HAP-1 (cell line): ENCODE measurements around the gene USP30.
"Not testable (repeated sequence)": the region's sequence is repeated elsewhere in the genome, so short reads cannot be mapped to it uniquely, and the experiment has no call there.

Source experiments
- DNase-seq, 2 experiments: peaks; one replicate each; pipeline ENCODE4 v3.0.0-alpha.2; 2016 to 2020; ENCODE audit warnings: low spot score in 2 of 2
- H3K27me3 ChIP-seq: fragments of 250-450 bp; sonication (Bioruptor Pico); 2 replicates; pipeline ENCODE4 v1.5.1; 2020; ENCODE audit warnings: low read depth, mild to moderate bottlenecking, moderate library complexity
- H3K36me3 ChIP-seq: fragments of 250-450 bp; sonication (Bioruptor Pico); replicated peaks from 2 replicates; pipeline ENCODE4 v1.5.1; 2020; ENCODE audit warnings: mild to moderate bottlenecking
- H3K4me1 ChIP-seq: fragments of 250-450 bp; sonication (Bioruptor Pico); 2 replicates; pipeline ENCODE4 v1.5.1; 2020; ENCODE audit warnings: mild to moderate bottlenecking
- H3K4me3 ChIP-seq: fragments of 250-450 bp; sonication (Bioruptor Pico); 2 replicates; pipeline ENCODE4 v1.5.1; 2020; ENCODE audit warnings: mild to moderate bottlenecking, moderate library complexity
- H3K9me3 ChIP-seq: fragments of 250-450 bp; sonication (Bioruptor Pico); 2 replicates; pipeline ENCODE4 v1.5.1; 2020; ENCODE audit warnings: mild to moderate bottlenecking, moderate library complexity
- in situ Hi-C: fragments of 300-500 bp; cut with MboI; formaldehyde crosslinking; loops from 3 replicates; pipeline ENCODE4 v1.14.3; 2020; ENCODE audit warnings: low sequenced_read_pairs, inconsistent platforms, mixed read lengths

Gene USP30, protein sequence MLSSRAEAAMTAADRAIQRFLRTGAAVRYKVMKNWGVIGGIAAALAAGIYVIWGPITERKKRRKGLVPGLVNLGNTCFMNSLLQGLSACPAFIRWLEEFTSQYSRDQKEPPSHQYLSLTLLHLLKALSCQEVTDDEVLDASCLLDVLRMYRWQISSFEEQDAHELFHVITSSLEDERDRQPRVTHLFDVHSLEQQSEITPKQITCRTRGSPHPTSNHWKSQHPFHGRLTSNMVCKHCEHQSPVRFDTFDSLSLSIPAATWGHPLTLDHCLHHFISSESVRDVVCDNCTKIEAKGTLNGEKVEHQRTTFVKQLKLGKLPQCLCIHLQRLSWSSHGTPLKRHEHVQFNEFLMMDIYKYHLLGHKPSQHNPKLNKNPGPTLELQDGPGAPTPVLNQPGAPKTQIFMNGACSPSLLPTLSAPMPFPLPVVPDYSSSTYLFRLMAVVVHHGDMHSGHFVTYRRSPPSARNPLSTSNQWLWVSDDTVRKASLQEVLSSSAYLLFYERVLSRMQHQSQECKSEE

DNA sequence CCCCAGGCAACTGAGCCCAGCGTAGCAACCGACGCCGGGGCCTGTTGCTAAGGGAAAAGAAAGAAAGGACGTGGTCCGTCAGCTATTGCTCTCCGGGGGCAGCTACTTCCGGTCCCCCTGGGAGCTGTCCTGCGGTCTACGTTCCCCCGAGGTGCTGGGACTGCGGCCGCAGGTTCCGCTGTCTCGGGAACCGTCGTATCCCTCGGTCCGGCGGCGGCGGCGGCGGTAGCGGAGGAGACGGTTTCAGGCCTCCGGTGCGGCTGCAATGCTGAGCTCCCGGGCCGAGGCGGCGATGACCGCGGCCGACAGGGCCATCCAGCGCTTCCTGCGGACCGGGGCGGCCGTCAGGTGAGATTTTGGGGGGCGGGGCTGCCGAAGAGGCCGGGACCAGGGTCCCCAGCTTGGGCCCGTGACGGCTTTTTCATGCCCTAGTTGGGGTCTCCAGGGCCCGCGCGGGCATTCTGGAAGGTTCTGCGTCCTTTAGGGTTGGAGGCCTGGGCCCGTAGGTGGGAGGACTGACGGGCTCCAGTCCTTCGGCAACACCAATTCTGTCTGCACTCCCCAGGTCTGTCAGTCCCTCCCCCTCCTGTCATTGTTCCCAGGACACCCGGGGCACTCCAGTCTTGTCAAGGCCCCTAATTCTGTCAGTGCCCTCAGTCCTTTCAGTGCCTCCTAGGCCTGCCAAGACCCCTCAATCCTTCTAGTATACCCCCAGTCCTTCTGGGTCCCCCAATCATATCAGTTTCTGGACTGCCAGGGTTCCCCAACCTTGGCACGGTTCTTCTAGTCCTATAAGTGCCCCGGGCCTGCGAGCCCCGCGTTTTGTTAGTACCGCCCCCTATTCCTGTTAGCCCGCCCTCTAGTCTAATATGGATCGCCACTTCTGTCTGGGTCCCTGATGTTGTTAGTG, at the start of gene USP30:
Gene USP30 (plus strand): TSS at position 163 of the 910 bp plus-strand sequence. CDS start 103 bp downstream, at position 266.
- H3K4me3 ChIP-seq = peak within 1 kb of the TSS; percentile 98
- no peaks in the 10 kb centered on the region for H3K9me3 ChIP-seq
- H3K27me3 ChIP-seq = no peaks in the 10 kb centered on the region
- peak; percentile 74 to 89 for DNase-seq
- H3K36me3 ChIP-seq = 0 out of 2 replicates have a peak, but pooled peaks cover 4% of the 10 kb centered on the region
- H3K4me1 ChIP-seq = peaks cover 8% of the 10 kb centered on the region; the same call in 1 of the 2 replicates
- in situ Hi-C loops = no loop called here

- no peak for DNase-seq
- in situ Hi-C loops = no loop called here
- no peaks in the 10 kb centered on the region for H3K4me1 ChIP-seq
- H3K27me3 ChIP-seq = peaks cover 3% of the 10 kb centered on the region
- no peaks in the 10 kb centered on the region for H3K9me3 ChIP-seq
- no peaks in the 10 kb centered on the region for H3K36me3 ChIP-seq
- H3K4me3 ChIP-seq = no peak overlapping the region
Observed at GRCh38 chr12:109004017-109004416, 48.4 kb upstream of the USP30 start.

DNA sequence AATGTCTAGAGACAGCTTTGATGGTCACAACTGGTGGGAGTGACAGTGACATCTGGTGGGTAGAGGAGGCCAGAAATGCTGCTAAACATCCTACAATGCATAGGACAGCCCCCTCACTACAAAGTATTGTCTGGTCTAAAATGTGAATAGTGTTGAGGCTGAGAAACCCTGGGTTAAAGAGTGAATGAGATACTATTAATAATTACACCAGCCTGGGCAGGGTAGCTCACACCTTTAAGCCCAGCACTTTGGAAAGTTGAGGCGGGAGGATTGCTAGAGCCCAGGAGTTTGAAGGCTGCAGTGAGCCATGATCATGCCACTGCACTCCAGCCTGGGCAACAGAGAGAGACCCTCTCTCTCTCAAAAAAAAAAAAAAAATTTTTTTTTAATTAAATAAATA, 42.6 kb upstream of the USP30 start:
- in situ Hi-C loops = no loop called here

DNA sequence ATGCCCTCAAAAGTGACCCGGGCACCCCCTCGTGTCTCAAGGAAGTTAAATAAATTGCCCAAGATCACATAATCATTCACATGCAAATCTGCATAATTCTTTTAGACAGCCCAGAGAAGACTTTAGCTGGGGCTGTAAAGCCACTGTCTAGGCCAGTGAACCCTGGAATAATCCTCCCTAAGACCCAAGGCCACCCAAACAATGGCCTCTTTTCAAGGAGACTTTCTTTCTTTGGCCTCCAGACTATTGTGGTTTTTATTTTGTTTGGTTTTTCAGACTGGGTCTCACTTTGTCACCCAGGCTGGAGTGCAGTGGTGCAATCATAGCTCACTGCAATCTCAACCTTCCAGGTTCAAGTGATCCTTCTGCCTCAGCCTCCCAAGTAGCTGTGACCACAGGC, 42.1 kb upstream of the USP30 start:
- H3K27me3 ChIP-seq = no peaks in the 10 kb centered on the region; the same call in none of the 2 replicates
- no peaks in the 10 kb centered on the region for H3K9me3 ChIP-seq
- in situ Hi-C loops = no loop called here
- peaks cover 4% of the 10 kb centered on the region for H3K4me1 ChIP-seq
- peak; percentile 59 to 84 for DNase-seq
- no peak overlapping the region for H3K4me3 ChIP-seq
- H3K36me3 ChIP-seq = no peaks in the 10 kb centered on the region

More for the DNA sequence above, 42.6 kb upstream of the USP30 start:
- no peak overlapping the region for H3K4me3 ChIP-seq
- no peaks in the 10 kb centered on the region for H3K36me3 ChIP-seq
- no peaks in the 10 kb centered on the region; the same call in none of the 2 replicates for H3K27me3 ChIP-seq
- H3K4me1 ChIP-seq = peaks cover 4% of the 10 kb centered on the region
- no peaks in the 10 kb centered on the region for H3K9me3 ChIP-seq
- DNase-seq = no peak

DNA sequence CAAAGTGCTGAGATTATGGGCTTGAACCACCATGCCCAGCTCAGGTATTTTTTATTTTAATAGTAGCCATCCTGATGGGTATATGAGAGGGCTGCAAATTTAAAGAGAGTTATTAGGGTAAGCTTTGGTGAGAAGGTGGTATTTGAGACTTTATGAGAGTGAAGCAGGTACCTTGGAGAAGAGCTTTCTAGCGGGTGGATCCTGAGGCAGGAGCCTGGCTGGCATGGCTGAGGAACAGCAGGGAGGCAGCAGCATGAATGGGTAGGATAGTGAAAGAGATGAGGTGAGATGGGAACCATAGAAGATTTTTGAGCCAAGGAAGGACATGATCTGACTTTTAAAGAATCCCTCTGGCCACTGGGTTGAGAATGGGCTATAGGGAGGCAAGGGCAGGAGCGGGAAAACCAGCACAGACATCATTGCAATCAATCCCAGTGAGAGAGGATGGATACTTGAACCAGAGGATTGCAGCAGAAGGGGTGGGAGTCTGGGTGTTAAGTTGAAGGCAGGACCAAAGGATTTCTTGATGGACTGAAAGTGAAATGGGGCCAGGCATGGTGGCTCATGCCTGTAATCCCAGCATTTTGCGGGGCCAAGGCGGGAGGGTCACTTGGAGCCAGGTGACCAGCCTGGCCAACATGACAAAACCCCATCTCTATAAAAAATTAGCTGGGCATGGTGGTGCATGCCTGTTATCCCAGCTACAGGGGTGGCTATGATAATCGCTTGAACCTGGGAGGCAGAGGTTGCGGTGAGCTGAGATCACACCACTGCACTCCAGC, 37.2 kb upstream of the USP30 start:
- peaks cover 4% of the 10 kb centered on the region; the same call in 1 of the 2 replicates for H3K4me1 ChIP-seq
- H3K36me3 ChIP-seq = no peaks in the 10 kb centered on the region
- no peaks in the 10 kb centered on the region for H3K9me3 ChIP-seq
- in situ Hi-C loops = no loop called here
- peaks cover 3% of the 10 kb centered on the region for H3K27me3 ChIP-seq
- DNase-seq = no peak
- H3K4me3 ChIP-seq = no peak overlapping the region

DNA sequence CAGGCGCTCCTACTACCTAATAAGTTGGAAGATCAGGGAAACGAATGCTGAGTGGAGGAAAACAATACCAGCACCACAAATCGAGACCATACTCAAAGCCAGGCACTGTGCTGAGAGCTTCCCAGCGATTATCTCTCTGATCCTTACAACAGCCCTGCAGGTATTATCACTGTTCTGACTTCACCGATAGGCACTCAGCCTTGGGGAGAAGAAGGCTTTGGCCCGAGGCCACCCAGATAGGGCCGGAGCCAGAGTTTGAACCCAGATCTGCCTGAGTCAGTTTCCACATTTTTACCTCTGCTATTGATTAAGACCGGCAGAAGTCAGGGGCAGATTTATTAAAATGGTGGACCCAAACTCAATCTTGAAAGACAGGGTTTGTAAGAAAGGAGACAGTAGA, 36.4 kb upstream of the USP30 start:
- DNase-seq = no peak
- Histone ChIP-seq H3K4me3 (no peak overlapping the region), H3K27me3 (peaks cover 3% of the 10 kb centered on the region), H3K9me3 (no peaks in the 10 kb centered on the region), H3K4me1 (no peaks in the 10 kb centered on the region), H3K36me3 (no peaks in the 10 kb centered on the region)
- in situ Hi-C loops = no loop called here

- DNase-seq = no peak
- Histone ChIP-seq H3K27me3 (peaks cover 3% of the 10 kb centered on the region; the same call in 1 of the 2 replicates), H3K4me3 (no peak overlapping the region), H3K9me3 (no peaks in the 10 kb centered on the region), H3K36me3 (no peaks in the 10 kb centered on the region), H3K4me1 (no peaks in the 10 kb centered on the region)
- in situ Hi-C loops = no loop called here
Observed at GRCh38 chr12:109016978-109017377, 35.4 kb upstream of the USP30 start.

GRCh38 chr12:109018296-109018695, 34.1 kb upstream of the USP30 start:
- H3K9me3 ChIP-seq = no peaks in the 10 kb centered on the region
- 0 out of 2 replicates have a peak, but pooled peaks cover 3% of the 10 kb centered on the region for H3K27me3 ChIP-seq
- in situ Hi-C loops = no loop called here
- no peak for DNase-seq
- H3K36me3 ChIP-seq = no peaks in the 10 kb centered on the region
- no peak overlapping the region for H3K4me3 ChIP-seq
- no peaks in the 10 kb centered on the region for H3K4me1 ChIP-seq

DNA sequence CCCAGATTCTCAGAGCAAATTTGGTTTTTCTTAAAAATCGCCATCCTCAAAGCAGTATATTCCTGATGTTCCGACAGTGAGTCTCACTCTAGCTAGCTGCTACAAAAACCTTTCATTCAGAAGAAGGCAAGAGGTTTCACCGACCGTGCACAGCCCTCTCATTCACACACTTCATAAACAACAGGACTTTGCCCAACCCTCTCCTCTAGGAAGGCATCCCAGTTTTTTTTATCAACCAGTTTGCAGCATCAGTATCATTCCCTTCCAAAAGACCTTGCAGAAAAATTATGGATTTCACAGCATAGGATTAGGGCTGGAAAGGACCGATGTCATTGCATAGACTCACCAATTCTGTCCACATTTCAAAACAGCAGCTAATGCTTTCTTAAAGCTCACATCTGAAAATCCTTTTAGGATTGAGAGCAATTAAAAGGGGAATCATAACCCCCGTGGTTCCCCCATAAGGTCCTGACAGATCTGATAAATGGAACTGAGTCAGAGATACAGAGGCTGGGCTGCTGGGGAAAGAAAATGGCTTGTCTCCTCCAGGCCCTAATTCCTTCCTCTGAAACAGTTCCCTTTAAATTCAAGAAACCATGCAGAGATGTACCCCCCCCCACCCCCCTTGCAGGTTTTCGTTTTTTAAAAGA, 32.1 kb upstream of the USP30 start:
- Histone ChIP-seq H3K4me3 (no peak overlapping the region), H3K36me3 (no peaks in the 10 kb centered on the region), H3K4me1 (no peaks in the 10 kb centered on the region), H3K9me3 (no peaks in the 10 kb centered on the region), H3K27me3 (0 out of 2 replicates have a peak, but pooled peaks cover 3% of the 10 kb centered on the region)
- in situ Hi-C loops = no loop called here
- no peak for DNase-seq

DNA sequence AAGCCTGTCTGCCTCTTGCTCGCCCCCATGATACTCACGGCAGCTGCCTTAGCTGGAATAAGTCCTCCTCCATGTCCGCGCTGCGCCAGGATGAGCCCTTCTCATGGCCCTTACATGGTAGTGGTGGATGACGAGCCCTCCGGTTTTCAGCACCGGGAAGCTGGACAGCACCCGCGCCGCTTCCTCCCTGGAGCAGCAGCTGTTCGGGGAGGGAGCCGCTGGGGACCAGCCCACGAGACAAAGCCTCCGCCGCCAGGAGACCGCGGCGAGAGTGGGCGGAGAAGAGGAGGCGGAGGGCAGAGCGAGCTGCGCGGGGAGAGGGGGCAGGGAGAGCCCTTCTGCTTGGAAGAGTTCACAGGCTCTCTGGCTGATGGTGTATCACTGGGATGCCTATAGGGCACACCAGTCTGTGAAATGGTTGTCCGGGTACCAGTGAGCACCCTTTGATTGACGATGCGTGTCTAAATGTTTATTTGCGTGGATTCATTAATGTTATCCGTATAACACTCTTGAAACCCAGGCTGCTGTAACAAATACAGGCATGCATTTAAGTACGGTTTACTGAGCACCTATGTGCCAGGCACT, 31.5 kb upstream of the USP30 start, which contains the start of gene SVOP:
Gene SVOP (minus strand): TSS at position 273 of the 585 bp plus-strand sequence. CDS start 200 bp downstream, at position 73.
- DNase-seq = peak; percentile 70 to 91
- 0 out of 2 replicates have a peak, but pooled peaks cover 3% of the 10 kb centered on the region for H3K27me3 ChIP-seq
- in situ Hi-C loops = no loop called here
- no peaks in the 10 kb centered on the region for H3K4me1 ChIP-seq
- no peak within 1 kb of the TSS for H3K4me3 ChIP-seq
- H3K36me3 ChIP-seq = no peaks in the 10 kb centered on the region
- no peaks in the 10 kb centered on the region for H3K9me3 ChIP-seq

- no peak overlapping the region for H3K4me3 ChIP-seq
- H3K9me3 ChIP-seq = no peaks in the 10 kb centered on the region
- no peak for DNase-seq
- H3K27me3 ChIP-seq = 0 out of 2 replicates have a peak, but pooled peaks cover 7% of the 10 kb centered on the region
- no peaks in the 10 kb centered on the region for H3K36me3 ChIP-seq
- H3K4me1 ChIP-seq = no peaks in the 10 kb centered on the region
- in situ Hi-C loops = no loop called here
Observed at GRCh38 chr12:109027767-109028166, 24.6 kb upstream of the USP30 start.

DNA sequence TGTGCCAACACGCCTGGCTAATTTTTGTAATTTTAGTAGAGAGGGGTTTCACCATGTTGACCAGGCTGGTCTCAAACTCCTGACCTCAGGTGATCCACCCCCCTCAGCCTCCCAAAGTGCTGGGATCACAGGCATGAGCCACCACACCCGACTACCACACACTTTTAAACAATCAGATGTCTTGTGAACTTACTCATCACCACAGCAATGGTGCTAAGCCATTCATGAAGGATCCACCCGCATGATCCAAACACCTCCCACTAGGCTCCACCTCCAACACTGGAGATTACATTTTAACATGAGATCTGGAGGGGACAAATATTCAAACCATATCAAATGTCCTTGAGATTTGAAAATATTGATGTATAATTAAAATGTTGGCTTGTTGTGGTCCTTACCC, 23.8 kb upstream of the USP30 start:
- H3K27me3 ChIP-seq = not testable (repeated sequence)

More for the DNA sequence above, 23.8 kb upstream of the USP30 start:
- H3K36me3 ChIP-seq, H3K4me3 ChIP-seq, in situ Hi-C loops, H3K9me3 ChIP-seq, DNase-seq, H3K4me1 ChIP-seq: not testable (repeated sequence)
